H1 (cell line): ENCODE measurements around the gene ADAMTS4. TPM values are rescaled to one million over a fixed set of nuclear protein-coding genes. Genes with fewer than 3 reads are reported as not detected.
A peak's percentile ranks its signal among the peaks of the same experiment; 100 is the strongest.

Experiments
- BACH1 ChIP-seq: IDR thresholded peaks from 2 replicates; pipeline ENCODE4 v1.6.1; 2012; ENCODE audit warnings: low read length, improper control_type of control experiment
- CBX8 ChIP-seq: fragments of 300-800, 300-1000 bp; sonication (generic); IDR thresholded peaks from 2 replicates; pipeline ENCODE4 v1.7.1; 2016; ENCODE audit warnings: low read depth, low read length, borderline replicate concordance
- CTBP2 ChIP-seq: IDR thresholded peaks from 2 replicates; pipeline ENCODE4 v1.7.0; 2011; ENCODE audit warnings: borderline replicate concordance, mild to moderate bottlenecking, moderate library complexity, mixed read lengths, low read length; ENCODE audit not compliant: insufficient read depth, insufficient read length
- EGR1 ChIP-seq: IDR thresholded peaks from 2 replicates; pipeline ENCODE4 v1.6.1; 2011; ENCODE audit warnings: low read depth, low read length, borderline replicate concordance
- HDAC6 ChIP-seq: IDR thresholded peaks from one replicate; pipeline ENCODE4 v1.7.1; 2012; ENCODE audit warnings: low read depth, mild to moderate bottlenecking, inconsistent platforms, low read length, moderate library complexity
- RAD21 ChIP-seq, 2 experiments: IDR thresholded peaks in 1 of 2; conservative IDR thresholded peaks in 1 of 2; 2 replicates each; pipeline ENCODE4 v1.6.1; 2011; ENCODE audit warnings: low read depth in 2 of 2, low read length in 2 of 2, improper control_type of control experiment in 1 of 2, inconsistent platforms in 1 of 2, mild to moderate bottlenecking in 1 of 2, moderate library complexity in 1 of 2
- RFX5 ChIP-seq: IDR thresholded peaks from 2 replicates; pipeline ENCODE4 v1.6.1; 2011; ENCODE audit warnings: low read depth, low read length, improper control_type of control experiment, borderline replicate concordance
- RXRA ChIP-seq: IDR thresholded peaks from 2 replicates; pipeline ENCODE4 v1.6.1; 2011; ENCODE audit warnings: low read depth, mild to moderate bottlenecking, low read length, moderate library complexity; ENCODE audit not compliant: insufficient read depth
- polyA plus RNA-seq, 7 experiments: library from polyadenylated mRNA; depleted of rRNA in 3 of 7; stranded (reverse) in 5 of 7; unstranded in 2 of 7; fragments of >200 nt in 5 of 7; fragments of 200-250 nt in 2 of 7; gene quantifications; 1 replicate in 5 of 7; 2 replicates in 1 of 7; 4 replicates in 1 of 7; pipeline versions ENCODE4 v1.2.1 to v1.2.3, GENCODE V29; 2011 to 2013; ENCODE audit warnings: missing spikeins in 2 of 7, mixed read lengths in 2 of 7
- total RNA-seq: library from RNA; stranded (reverse); fragmentation: NEBNext Ultra II Directional; extraction: Animal tissue kit (Norgen Biotek cat#: 25700); gene quantifications from 2 replicates; pipeline ENCODE4 v1.2.1, GENCODE V29; 2021
- TF ChIP-seq, protein P1 (sequence below): IDR thresholded peaks from 2 replicates; pipeline ENCODE4 v1.6.1; 2012; ENCODE audit warnings: low read length, inconsistent platforms
- TF ChIP-seq, protein P2 (sequence below), 3 experiments: IDR thresholded peaks; 1 replicate in 2 of 3; 2 replicates in 1 of 3; pipeline versions ENCODE4 v1.5.1 to v1.6.1; 2011; ENCODE audit warnings: low read length in 3 of 3, mild to moderate bottlenecking in 3 of 3, inconsistent platforms in 2 of 3, low read depth in 1 of 3, moderate library complexity in 1 of 3; ENCODE audit not compliant: insufficient read depth in 1 of 3; ENCODE audit errors: control extremely low read depth in 1 of 3

Gene ADAMTS4
- total and polyA plus RNA-seq, 2 of the 8 experiments (the other 6 are each of a cell fraction or from before 2014, with no cell fraction given) = 4.6 to 7.2 TPM

DNA sequence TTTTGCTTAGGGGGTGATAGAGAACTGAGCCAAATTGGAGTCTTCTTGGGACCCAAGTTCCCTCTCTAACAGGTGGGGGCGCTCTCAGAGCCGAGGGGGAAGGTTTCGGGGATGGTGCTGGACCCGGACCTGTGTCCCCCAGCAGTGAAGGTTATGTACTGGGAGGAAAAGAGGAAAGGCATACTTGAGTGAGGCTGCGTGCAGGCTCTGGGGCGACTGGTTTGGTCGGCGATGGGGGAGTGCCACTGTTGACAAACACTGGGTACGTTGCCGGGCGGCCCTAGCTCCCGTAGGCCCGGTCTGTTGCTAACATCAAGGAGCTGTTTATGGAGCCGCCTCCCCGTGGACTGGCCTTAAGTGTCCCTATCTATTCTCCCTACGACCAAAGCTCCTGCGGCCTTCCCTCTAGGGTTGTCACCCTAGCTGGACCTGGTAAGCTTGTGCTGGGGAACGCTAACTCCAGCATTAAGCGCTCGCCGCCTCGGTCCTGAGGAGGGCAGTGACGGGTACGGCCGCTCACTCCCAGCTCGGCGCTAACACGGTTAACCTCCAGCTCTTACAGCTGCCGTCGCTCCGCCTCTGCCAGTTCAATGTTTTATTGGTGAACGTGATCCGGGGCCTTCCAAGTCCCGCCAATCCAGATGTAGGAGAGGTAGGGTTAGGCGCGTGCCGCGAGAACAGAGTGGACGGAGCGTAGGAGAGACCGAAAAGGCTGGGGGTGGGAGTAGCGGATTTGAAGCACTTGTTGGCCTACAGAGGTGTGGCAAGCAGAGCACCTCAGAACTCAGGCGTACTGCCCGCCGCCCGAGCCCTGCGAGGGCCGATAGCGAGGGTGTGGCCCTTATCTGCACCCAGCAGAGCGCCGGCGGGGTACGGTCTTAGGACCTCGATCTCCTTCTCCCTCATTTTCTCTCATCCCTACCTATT lies 32.8 kb downstream of the ADAMTS4 start, which contains the start of gene PPOX (continued):
- TF ChIP-seq, protein P1, sequence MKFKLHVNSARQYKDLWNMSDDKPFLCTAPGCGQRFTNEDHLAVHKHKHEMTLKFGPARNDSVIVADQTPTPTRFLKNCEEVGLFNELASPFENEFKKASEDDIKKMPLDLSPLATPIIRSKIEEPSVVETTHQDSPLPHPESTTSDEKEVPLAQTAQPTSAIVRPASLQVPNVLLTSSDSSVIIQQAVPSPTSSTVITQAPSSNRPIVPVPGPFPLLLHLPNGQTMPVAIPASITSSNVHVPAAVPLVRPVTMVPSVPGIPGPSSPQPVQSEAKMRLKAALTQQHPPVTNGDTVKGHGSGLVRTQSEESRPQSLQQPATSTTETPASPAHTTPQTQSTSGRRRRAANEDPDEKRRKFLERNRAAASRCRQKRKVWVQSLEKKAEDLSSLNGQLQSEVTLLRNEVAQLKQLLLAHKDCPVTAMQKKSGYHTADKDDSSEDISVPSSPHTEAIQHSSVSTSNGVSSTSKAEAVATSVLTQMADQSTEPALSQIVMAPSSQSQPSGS = 0 out of 2 replicates have a peak, but pooled peaks have one; percentile 27
- no peak for TF ChIP-seq RXRA
- TF ChIP-seq RAD21 (IDR thresholded peaks at IDR 0.05 in 1 of 2, conservative IDR thresholded peaks at IDR 0.05 in 1 of 2; ENCODE audit: low read depth in 2 of 2, low read length in 2 of 2) = no peak
- no peak for TF ChIP-seq EGR1
- no peak for TF ChIP-seq HDAC6
- no peak for TF ChIP-seq RFX5
- no peak for TF ChIP-seq CBX8
- TF ChIP-seq BACH1 = peak; percentile 35; the same call in 1 of the 2 replicates
- TF ChIP-seq, protein P2, sequence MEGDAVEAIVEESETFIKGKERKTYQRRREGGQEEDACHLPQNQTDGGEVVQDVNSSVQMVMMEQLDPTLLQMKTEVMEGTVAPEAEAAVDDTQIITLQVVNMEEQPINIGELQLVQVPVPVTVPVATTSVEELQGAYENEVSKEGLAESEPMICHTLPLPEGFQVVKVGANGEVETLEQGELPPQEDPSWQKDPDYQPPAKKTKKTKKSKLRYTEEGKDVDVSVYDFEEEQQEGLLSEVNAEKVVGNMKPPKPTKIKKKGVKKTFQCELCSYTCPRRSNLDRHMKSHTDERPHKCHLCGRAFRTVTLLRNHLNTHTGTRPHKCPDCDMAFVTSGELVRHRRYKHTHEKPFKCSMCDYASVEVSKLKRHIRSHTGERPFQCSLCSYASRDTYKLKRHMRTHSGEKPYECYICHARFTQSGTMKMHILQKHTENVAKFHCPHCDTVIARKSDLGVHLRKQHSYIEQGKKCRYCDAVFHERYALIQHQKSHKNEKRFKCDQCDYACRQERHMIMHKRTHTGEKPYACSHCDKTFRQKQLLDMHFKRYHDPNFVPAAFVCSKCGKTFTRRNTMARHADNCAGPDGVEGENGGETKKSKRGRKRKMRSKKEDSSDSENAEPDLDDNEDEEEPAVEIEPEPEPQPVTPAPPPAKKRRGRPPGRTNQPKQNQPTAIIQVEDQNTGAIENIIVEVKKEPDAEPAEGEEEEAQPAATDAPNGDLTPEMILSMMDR (IDR thresholded peaks at IDR 0.05; ENCODE audit: control extremely low read depth in 1 of 3, insufficient read depth in 1 of 3, low read depth in 1 of 3, low read length in 3 of 3) = peak; percentile 45 to 55 (median 50)
- TF ChIP-seq CTBP2 = no peak
